ENCODE measurements around the gene FGF18.
"Not testable (repeated sequence)": the region's sequence is repeated elsewhere in the genome, so short reads cannot be mapped to it uniquely, and the experiment has no call there.

DNA sequence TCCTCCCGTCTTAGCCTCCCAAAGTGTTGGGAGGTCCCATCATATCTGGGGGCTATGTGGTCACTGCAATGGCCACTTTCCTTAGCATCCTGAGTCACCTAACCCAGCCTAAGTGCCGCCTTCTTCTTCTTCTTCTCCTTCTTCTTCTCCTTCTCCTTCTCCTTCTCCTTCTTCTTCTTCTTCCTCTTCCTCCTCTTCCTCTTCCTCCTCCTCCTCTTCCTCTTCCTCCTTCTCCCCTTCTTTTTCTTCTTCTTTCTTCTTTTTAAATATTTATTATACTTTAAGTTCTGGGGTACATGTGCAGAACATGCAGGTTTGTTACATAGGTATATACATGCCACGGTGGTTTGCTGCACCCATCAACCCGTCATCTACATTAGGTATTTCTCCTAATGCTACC is 78.0 kb downstream of the FGF18 start:
- TF ChIP-seq, protein P1, sequence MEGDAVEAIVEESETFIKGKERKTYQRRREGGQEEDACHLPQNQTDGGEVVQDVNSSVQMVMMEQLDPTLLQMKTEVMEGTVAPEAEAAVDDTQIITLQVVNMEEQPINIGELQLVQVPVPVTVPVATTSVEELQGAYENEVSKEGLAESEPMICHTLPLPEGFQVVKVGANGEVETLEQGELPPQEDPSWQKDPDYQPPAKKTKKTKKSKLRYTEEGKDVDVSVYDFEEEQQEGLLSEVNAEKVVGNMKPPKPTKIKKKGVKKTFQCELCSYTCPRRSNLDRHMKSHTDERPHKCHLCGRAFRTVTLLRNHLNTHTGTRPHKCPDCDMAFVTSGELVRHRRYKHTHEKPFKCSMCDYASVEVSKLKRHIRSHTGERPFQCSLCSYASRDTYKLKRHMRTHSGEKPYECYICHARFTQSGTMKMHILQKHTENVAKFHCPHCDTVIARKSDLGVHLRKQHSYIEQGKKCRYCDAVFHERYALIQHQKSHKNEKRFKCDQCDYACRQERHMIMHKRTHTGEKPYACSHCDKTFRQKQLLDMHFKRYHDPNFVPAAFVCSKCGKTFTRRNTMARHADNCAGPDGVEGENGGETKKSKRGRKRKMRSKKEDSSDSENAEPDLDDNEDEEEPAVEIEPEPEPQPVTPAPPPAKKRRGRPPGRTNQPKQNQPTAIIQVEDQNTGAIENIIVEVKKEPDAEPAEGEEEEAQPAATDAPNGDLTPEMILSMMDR (IDR thresholded peaks at IDR 0.05) = not testable (repeated sequence)
- not testable (repeated sequence) for TF ChIP-seq POLR2A (IDR thresholded peaks at IDR 0.05)
